Fibroblast of skin of left quadriceps (primary cell): ENCODE data around the gene PRODH2.
"Not testable (repeated sequence)": the region's sequence is repeated elsewhere in the genome, so short reads cannot be mapped to it uniquely, and the experiment has no call there.

Experiments
- DNase-seq, 2 experiments: peaks; one replicate each; pipeline ENCODE4 v3.0.0-alpha.2; 2013; ENCODE audit warnings: low read depth in 2 of 2

Gene PRODH2

DNA sequence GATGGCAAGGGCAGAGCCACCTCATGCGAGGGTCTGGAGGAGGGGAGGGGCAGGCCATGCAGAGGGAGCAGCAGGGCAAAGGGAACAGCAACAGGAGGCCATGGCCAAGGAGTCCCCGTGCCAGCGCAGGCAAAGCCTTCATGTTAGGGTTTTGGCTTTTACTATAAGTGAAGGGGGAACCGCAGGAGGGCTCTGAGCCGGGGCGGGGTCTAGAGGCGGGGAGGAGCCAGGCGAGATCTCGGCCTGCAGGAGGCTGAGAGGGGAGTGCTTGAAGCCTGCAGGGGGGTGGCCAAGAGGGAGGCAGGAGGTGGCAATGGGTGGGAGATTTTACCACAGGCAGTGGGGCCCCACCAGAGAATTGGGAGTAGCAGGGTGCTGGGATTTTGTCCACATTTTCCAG, 31.0 kb downstream of the PRODH2 start:
- no peak for DNase-seq

DNA sequence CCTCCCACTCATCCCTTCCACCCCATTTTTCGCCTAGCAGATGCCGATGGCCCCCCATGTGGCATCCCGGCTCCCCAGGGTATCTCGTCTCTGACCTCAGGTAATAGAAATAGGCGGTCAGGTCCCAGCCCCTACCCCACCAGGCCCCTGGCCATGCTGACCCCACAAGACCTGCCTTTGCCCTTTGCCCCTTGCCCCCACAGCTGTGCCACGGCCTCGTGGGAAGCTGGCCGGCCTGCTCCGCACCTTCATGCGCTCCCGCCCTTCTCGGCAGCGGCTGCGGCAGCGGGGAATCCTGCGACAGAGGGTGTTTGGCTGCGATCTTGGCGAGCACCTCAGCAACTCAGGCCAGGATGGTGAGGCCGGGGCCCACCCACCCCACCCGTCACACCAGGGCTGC, 31.9 kb downstream of the PRODH2 start:
- no peak for DNase-seq

DNA sequence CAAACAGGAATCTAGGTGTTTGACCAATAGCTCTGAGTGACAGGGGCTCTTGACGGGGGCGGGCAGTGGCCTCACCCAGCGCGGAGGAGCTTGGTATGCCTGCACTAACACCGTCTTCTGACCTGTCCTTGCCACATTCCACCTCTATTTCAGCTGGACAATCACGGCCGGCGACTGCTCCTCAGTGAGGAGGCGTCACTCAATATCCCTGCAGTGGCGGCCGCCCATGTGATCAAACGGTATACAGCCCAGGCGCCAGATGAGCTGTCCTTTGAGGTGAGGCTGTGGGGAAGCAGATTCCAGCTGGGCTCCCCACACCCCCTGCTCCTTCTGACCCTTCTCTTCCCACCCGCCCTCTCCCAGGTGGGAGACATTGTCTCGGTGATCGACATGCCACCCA, 32.6 kb downstream of the PRODH2 start:
- DNase-seq: no peak

DNA sequence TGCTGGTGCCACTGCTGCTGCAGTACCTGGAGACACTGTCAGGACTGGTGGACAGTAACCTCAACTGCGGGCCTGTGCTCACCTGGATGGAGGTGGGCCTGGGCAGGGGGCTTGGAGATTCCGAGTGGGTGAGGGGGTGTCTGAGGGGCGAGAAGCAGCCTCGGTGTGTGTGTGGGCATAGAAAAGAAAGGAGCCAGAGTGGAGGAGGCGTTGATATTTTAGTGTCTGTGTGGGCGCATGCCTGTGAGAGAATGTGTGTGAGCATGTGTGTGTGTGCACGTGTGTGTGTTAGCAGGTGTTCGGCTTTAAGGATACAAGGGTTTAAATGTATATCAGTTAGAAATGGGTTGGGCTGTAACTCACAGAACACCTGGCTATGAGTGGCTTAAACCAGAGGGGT, 33.6 kb downstream of the PRODH2 start:
- no peak for DNase-seq

DNA sequence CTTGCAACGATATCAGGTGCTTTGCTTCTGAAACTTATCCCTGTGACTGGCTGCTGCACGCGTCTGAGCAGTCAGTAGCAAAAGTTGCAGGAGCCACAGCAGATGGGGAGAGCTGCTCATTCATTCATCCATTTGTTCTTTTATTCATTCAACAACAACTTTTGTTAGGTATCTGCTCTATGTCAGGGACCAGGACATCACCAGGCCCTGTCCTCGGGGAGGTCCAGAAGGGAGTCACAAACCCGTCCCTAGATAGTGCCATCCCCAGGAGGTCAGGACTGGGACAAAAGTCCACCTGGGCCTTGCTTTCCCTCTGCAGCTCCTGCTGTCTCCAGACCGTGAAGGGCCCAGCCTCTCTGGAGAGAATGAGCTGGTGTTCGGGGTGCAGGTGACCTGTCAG, 34.7 kb downstream of the PRODH2 start:
- no peak for DNase-seq

DNA sequence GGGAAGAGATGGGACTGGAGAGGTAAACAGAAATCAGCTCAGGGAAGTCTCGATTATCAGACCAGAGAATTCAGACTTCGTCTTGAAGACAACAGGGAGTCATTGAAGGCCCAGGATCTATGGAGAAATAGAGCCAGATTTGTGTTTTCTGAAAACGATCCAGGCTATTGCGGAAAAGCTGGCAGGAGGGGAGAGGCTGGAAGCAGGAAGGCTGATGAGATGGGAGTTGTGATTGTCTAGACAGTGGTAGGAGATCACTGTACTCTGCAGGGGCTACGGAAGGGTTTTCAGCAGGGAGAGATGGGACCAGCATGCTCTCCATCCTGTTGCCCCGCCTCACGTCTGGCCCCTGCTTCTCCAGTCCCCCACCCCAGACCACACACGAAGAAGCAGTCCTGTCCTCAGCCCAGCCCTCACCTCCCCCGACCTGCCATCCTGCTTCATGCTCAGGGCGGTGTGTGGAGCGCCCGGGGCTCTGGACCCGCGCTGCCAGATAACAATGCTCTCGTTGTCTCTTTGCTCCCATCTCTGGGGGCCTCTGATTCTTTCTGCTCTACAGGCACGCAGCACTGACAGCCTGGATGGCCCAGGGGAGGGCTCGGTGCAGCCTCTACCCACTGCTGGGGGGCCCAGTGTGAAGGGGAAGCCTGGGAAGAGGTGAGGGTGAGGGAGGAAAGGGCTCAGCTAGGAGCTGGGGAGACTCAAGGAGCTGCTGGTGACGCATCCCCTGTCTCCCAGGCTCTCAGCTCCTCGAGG, 35.4 kb downstream of the PRODH2 start:
- no peak for DNase-seq

DNA sequence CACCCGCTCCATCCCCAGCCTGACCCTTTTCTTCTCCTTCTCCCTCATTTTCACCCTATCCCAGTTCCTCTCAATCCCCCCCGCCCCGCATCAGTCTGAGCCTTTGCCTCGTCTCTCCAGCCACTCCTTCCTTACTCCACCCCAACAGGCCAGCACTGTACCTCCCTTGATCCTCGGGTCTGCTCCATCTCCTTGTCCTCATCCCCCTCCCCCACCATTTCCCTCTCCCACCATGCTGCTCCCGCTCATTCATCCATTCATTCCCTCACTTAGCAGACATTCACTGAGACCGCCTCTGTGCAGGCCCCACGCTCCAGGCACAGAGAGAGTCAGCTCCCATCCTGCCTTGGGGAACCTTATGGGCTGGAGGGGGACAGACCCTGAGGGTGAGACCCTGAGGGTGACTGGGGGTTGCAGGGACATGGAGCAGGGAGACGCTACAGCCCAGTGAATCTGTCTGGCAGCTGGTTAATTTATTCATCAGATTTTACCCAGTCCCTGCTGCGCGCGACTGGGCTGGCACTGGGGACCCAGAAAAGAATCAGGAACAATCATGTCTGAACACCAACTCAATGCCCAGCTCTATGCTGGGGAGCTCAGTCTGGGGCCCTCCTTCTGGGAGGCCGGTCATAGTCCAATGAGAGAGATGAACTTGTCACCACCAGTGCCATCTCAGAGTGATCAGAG, 36.4 kb downstream of the PRODH2 start:
- no peak for DNase-seq

DNA sequence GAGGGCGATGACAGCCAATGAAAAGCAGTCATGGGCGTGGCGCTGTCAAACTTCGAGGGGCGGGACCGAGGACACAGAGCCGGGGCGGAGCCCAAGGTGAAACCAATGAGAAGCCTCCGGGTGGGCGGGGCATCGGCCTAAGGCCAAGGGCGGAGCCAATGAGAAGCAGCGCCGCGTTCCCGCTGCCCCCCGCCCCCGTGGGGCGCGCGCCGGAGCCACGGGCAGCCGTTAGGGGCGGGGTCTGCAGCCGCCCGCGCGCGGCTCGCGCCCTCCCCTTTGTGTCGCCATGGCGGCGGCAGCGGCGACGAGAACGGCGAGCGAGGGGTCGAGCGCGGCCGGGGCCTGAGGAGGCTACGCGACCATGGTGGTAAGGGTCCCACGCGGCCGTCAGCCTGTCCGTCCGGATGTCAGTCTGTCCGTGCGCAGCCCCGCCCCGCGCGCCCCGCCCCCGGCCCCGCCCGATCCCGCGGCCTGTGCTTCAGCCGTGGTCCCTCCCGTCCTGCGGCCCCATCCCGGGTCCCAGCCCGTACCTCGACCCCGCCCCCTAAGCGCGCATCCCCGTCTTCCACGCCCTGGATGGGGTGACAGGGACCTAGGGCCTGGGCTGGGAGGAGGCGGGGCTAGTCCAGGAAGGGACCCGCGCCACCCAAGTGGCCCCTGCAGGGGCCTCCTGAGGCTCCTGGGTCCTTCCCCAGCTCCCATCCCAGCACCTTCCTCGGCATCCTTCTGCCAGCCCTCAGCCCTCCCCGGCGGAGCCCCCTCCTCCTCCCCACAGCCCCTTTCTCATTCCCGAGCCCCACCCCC, 37.1 kb downstream of the PRODH2 start, which contains the start of gene ARHGAP33:
ARHGAP33 (plus strand) TSS at position 267 of the 804 bp plus-strand sequence; CDS start at position 362, 95 bp downstream.
- DNase-seq: peak; percentile 92

DNA sequence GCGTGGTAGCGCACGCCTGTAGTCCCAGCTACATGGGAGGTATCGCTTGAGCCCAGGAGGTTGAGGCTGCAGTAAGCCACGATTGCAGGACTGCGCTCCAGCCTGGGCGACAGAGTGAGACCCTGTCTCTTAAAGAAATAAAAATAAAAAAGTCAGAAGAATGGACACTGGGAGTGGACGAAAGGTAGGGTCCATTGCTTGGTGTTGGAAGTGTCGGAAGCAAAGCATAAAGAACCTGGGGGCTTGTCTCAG, 37.7 kb downstream of the PRODH2 start:
- no peak for DNase-seq

DNA sequence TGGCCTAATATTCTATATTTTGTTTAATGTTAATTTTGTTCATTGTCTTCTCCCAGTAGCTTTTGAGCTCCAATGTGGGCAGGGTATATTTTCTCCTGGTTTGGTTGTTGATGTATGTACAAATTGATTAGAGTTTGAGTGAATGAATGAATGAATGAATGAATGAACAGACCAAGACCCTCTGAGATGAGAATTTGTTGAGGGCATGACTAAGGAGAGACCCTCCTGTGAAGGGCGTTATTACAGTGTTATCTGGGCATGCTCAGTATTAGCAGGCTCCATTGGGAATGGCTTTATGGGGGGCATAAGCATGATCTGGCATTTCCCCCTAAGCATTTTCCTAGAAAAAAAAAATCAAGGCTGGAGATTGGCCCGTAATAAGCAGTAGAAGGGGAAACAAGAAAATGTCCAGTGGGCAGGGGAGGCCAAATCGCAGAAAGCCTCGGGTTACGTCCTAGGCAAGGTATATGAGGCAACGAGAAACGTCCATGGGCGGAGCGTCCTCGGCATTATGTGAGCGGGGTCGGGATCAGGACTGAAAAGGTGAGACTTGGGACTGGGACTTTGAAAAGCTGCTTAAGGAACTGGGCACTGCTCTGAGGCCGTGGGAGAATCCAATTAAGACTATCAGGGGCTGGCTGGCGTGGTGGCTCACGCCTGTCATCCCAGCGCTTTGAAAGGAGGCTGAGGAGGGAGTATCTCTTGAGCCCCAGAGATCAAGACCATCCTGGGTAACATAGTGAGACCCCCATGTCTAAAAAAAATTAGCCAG, 38.2 kb downstream of the PRODH2 start:
- no peak for DNase-seq

DNA sequence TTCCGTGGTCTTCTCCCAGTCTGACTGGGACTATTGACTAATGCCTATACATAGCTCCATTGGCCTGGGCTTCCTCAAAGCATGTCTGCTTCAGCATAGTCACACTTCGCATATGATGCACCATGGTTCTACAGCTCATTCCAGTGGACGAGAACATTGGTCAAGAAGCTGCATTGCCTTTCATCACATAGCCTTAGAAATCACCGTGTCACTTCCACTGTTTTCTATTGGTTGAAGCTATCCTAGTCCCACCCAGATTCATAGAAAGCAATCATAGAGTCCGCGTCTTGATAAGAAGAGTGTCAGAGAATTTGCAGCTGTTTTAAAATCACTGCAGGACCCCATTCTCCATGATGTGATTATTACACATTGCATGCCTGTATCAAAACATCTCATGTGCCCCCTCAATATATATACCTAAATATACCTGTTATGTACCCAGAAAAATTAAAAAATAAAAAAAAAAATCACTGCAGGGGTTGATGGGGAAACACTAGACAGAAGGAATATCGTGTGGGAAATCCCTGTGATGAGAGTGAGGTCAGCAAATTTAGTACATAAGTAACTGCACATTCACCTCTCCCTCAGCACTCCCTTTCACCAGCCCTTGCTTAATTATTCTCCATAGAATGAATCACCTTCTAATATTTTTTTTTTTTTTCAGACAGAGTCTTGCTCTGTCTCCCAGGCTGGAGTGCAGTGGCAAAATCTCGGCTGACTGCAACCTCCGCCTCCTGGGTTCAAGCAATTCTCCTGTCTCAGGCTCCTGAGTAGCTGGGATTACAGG, 39.4 kb downstream of the PRODH2 start:
- no peak for DNase-seq

DNA sequence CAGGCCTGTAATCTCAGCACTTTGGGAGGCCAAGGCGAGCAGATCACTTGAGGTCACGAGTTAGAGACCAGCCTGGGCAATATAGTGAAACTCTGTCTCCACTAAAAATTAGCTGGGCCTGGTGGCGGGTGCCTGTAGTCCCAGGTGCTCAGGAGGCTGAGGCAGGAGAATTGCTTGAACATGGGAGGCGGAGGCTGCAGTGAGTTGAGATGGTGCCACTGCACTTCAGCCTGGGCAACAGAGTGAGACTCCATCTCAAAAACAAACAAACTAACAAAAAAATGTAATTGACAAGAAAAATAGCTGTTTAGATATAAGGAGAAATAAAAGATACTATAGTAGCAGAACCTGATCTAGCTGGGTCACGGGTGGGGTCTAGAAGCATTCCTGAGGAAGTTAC, 40.3 kb downstream of the PRODH2 start:
- DNase-seq: not testable (repeated sequence)

DNA sequence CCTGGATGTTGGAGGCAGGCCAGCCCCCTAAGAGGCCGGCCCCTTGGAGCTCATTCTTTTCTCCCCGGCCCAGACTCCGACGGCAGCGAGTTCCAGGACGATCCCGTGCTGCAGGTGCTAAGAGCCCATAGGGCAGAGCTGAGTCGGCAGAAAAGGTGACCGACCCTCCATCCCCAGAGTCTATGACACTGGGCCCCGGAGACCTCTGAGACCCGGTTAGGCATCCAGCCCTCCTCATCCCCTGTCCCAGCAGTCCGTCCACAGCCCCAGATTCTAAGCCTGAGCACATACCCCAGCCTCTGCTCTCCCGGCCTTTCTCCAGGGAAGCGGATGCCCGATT, 44.6 kb downstream of the PRODH2 start:
- no peak for DNase-seq

DNA sequence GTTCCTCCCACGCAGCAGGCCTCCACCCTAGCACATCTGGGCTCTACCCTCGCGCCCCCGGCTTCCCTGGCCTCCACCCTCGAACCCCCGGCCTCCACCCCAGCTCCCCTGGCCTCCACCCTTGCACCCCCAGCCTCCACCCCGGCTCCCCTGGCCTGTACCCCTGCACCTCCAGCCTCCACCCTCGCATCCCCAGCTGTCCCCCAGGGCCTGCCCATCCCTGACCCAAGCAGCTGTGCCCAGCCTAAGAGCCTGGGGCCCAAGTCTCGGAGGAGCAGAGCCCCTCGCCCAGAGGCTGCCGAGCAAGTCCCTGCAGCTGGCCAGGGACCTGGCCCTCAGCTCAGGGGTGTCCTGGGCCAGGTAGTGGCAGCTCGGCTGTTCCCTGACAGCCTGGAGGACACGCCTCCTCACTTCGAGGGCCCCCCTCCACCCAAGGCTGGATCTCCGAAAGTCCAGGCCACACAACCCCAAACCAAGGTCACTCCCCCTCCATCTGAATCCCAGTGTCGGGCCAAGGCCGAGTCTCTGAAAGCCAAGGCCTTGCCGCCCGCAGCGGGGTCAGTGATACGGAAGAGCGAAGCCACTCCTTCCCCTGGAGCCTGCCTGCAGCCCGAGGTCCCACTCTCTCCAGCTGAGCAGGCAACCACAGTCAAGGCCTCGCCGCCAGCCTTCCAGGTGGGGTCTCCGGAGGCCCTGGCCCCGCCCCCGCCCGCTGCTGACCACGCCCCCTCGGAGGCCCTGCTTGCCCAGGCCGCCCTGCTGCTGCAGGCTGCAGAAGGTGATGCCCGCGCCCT, 45.2 kb downstream of the PRODH2 start:
- DNase-seq: no peak

DNA sequence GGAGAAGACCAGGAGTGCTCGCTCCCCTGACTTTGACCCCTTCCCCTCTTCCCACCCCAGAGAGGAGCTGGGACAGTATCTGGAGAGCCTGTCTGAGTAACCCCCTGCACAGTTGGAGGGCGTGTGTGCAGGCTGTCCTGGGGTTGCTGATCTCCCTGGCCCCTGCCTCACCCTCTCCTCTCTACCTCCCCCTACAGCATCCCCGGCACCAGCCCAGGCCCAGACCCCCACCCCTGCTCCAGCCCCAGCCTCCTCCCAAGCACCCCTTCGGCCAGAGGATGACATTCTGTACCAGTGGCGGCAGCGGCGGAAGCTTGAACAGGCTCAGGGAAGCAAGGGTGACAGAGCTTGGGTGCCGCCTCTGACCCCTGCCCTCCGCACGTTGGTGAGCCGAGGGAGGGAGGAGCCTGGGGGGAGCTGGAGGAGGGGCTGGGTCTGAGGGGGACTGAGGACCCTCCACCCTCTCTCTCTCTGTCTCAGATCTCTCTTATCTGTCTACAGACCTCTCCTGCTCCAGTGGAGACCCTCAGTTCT, 46.0 kb downstream of the PRODH2 start:
- no peak for DNase-seq

DNA sequence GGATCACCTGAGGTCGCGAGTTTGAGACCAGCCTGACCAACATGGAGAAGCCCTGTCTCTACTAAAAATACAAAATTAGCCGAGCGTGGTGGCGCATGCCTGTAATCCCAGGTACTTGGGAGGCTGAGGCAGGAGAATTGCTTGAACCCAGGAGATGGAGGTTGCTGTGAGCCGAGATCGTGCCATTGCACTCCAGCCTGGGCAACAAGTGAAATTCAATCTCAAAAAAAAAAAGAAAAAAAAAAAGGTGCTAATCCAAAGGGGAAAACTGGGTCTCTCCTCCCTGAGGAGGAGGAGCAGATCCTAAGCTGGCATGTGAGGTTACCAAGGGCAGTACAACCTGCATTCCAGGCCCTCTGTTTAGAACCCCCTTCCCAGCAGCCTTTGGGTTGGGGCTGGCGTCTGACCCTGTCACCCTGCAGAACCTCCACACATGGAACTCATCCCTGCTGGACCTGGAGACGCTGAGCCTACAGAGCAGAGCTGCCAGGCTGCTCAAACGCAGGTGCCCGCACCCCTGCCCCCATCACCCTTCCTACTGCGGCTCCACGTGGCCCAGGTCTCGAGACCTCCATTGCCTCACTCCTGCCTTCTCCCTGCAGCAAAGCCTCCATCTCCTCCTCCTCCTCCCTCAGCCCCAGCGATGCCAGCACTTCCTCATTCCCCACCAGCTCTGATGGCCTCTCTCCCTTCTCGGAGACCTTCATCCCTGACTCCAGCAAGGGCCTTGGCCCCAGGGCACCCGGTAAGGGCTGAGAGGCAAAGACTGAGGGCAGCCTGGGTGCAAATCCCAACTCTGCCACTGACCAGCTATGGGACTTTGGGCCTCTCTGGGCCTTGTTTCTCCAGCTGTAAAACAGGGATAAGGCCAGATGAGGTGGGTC, 48.0 kb downstream of the PRODH2 start:
- DNase-seq: no peak

DNA sequence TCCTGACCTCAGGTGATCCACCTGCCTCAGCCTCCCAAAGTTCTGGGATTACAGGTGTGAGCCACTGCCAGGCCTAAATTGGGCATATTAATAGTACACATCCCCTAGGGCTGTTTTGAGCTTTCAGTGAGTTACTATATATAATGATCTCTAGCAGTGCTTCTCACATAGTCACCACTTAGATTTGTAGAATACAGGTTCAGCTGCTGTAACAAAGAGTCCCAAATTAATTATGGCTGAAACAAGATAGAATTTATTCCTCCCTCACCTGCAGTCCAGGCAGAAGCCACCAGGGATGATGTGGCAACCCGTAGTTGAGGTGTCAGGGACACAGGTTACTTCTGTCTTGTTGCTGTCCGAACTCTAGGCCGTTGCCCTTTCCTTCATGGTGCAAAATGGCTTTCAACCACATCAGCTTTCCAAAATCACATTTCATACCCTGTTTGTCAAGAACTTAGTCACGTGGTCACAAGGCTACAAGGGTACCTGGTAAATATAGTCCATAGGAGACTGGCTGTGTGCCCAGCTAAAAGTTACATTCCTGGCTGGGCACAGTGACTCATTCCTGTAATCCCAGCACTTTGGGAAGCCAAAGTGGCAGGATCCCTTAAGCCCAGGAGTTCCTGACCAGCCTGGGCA, 51.8 kb downstream of the PRODH2 start:
- DNase-seq: no peak

DNA sequence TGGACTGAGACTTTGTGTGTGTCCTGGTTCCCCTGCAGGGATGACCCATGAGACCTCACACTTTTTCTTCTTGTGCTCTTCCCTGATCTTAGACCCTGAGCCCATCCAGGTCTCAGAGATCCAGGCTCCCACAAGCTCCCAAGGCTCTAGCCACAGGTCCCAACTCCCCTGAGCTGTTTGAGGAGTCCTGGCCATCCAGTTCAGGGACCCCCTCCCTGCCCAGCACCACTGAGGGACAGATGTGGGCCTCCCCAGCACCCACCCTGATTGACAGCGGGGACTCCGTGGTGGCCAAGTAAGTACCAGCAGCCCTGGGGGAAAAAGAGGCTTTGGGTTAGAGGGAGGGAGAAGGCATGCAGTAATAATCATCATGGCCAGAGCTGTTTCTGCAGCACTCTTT, 52.9 kb downstream of the PRODH2 start:
- no peak for DNase-seq
